Germinal center (tissue), 1 donor: ENCODE measurements around the gene ACAA1.
"Not testable (repeated sequence)": the region's sequence is repeated elsewhere in the genome, so short reads cannot be mapped to it uniquely, and the experiment has no call there.

ENCODE experiments used
- DNase-seq: peaks from one replicate; pipeline ENCODE4 v3.0.0; 2012; ENCODE audit warnings: mixed read lengths, low spot score

ACAA1 gene

DNA sequence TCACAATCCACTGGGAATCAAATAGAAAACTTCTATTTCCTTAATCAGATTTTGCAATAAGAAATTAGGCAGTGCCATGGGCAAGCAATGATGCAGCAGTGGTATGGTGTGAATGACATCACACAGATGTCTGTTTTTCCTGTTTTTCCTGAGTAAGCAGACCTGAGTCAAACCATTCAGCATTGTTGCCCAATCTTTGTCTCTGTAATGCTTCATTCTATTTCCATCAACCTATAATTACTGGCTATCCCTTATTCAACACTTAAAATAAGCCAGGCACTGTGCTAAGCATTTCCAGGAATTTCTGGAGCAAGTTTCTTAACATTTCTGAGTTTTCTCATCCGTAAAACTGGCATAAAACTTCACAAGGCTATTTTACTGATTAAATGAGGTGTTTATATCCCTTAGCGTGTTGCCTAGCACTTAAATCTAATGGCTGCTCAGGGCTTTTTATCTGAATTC, 17.1 kb upstream of the ACAA1 start:
- no peak for DNase-seq

DNA sequence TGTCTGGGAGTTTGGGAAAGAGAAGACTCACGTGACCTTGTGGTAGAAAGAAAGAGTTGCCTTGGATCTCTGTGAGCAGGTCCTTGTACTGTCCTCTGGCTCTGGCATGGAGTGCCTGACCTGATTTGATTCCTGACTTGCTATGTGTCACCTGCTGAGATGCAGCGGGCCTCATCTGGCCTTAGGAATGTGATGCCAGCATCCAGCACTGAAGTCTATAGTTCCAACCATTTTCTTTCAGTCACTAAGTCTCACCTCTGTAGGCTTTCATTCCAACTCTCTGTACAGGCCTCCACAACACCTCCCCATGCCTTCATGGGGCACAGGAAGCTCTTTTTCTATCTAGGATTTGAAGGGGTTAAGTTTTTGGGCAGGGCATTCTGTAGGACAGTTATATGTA, 16.3 kb upstream of the ACAA1 start:
- no peak for DNase-seq

DNA sequence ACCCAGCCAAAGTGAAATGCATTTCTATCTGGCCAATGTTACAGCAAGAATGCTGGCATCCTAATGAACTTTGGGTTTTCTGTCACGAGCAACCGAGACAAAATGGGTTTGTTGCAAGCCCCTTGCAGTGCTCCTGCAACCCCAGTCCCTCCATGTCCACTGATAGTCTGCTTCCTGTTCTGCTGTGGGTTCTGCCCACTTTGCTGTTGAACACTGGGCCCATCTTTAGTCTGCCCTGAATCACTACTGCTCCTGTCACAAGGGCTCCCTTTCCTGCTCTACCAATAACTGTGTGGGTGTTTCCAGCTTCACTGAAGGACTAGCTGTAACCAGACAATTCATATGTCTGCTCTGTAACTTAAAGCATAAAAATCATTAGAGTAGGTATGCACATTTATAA, 15.7 kb upstream of the ACAA1 start:
- DNase-seq: no peak

DNA sequence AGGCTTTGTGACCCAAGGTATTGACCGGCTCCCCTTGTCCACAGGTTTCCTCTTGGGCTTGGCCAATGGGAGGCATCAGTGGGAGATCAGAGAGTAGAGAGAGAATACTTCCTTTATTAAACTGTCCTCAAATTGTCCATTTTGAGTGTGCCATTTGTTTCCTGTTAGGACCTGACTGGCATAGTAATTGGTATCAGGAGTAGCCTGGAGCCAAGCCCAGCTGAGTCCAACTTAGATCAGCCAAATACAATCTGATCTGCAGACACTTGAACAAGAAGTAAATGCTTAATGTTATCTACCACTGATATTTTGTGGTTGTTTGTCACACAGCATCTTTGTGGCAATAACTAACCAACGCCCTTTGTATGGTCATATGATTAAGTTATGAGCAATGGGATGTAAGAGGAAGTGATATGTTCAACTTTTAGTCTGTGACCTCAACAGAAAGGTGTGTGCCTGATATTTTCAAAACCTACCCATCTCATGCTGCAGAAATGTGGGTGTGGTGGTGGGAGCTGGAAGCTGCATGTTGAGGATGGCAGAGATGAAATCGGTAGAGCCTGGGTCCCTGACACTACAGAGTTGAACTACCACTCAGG, 14.8 kb upstream of the ACAA1 start:
- no peak for DNase-seq

DNA sequence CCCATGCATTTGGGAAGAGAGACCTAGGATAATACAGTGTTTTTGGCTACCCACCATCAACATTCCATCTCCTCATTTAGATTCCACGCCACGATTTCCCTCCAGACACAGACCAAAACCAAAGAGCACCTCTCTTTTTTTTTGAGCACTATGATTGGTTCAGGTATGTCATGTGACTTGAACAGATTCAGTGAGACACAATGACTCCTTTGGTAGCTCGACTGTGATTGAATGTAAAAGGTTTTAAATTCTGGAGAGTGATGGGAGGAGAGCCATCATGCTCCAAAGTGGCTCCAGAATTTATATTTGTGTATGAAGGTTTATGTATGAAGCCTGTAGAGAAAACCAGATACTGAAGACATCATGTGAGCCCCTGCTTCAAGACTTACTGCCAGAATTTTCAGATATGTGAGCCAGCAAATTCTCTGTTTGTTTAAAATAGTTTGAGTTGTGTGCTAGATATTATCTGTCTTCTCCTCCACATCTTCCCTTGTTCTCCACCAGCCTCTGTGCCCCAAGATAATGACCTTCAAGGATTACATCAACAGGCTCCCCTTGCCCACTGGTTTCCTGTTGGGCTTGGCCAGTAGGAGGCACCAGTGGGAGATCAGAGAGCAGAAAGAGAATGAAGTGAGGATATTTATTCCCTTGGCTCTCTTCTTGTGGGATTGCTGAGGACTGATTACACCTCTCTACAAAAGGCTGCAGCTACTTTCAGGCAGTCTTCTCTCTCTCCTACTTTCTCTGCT, 14.0 kb upstream of the ACAA1 start:
- DNase-seq: no peak

DNA sequence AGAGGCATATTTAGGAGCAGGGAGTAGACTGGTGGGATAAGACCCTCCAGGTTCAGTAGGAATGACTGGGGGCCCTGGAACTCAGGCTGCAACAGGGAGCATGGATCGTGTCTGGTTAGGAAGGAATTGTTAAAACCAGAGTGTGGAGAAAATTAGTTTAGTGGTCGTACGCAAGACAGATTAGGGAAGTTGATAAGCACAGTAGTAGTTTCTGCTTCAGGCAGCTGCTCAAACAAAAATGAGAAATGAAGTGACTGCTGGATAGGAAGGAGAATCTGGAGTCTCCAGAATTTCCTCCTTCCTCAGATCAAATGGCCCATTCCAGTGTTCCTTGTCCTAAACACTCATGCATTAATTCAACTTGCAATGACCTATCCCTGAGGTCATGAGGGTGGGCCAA, 12.8 kb upstream of the ACAA1 start:
- DNase-seq: no peak

DNA sequence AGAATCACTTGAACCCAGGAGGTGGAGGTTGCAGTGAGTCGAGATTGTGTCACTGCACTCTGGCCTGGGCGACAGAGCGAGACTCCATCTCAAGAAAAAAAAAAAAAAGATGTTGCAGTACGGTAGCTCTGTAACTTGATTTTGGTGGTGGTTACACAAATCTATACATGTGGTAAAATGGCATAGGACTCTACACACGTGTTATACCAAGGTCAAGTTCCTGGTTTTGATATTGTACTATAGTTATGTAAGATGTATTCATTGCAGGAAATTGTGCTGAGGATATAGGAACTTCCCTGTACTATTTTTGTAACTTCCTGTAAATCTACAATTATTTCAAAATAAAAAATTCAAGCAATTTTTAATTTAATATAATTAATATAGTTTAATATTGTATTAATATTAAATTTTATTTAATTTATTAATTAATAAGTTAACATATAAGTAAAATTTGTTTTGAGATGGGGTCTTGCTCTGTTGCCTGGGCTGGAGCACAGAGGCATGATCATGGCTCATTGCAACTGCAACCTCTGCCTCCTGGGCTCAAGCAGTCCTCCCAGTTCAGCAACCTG, 11.5 kb upstream of the ACAA1 start:
- no peak for DNase-seq

DNA sequence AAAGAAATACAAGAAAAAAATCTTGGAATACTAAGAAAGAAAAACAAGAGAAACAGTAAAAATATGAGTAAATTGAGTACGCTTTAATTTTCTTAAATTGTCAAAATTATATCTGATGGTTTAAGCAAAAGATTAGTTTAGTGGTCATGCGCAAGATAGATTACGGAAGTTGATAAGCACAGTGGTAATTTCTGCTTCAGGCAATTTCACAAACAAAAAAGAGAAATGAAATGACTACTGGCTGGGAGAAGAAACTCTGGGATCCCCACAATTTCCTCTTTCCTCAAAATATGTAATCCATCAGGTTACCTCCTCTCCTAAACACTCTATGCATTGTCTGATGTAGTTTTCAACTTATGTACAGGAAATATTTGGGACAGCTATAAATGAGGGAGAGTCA, 10.5 kb upstream of the ACAA1 start:
- DNase-seq: no peak

DNA sequence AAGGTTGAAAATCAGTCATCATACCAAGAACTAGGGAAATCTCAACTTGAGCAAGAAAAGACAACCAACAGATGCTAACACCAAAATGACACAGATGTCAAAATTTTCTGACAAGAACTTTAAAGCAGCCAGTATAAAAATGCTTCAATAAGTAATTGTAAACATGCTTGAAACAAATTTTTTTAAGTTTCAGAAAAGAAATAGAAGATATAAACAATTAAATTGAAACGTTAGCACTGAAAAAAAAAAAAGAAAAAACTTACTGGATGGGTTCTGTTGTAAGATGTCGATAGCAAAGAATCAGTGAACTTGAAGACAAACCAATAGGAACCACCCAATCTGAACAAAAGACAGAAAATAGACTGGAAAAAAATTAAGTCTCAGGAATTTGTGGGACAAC, 9.6 kb upstream of the ACAA1 start:
- no peak for DNase-seq

DNA sequence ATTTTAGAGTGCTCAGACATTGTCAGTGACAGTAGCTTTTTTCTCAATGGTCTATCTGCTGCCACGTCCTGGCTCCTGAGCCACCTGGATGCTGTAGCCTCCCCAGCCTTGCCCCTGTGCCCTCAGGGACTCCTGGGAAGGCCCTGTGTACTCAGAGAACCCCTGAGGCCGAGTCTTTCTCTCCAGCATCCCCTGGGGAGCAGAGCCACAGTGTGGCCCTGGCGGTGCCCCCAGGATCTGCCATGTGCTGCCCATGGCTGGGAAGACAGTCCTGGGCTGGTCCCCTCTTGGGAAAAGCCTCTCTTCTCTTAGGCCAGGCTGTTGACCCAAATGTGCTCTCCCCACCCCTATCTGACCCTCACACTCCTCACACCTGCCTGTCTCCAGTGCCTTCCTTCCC, 6.6 kb upstream of the ACAA1 start:
- no peak for DNase-seq

DNA sequence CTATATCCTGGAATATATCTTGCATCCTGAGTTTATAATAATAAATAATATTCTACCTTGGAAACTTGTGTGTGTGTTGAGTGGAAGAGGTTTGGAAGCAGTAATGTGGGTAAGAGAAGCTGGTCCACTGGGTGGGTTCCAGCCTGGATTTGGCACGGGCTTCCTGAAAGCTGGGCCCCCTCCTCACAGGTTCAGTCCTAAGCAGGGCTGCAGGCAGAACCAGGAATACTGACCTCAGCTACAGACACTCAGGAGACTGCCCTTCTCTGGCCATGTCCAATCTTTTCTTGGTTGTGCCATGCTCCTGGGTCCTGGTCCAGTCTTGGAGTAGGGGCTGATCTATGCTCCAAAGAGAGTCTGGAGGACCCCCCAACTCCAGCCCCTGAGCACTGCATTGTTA, 6.0 kb upstream of the ACAA1 start:
- DNase-seq: no peak

DNA sequence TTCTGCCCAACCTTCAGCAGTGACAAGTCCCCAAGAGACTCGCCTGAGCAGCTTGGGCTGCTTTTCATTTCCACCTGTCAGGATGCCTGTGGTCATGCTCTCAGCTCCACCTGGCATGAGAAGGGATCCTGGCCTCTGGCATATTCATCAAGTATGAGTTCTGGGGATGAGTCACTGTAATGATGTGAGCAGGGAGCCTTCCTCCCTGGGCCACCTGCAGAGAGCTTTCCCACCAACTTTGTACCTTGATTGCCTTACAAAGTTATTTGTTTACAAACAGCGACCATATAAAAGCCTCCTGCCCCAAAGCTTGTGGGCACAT, 5.0 kb upstream of the ACAA1 start:
- DNase-seq: no peak

DNA sequence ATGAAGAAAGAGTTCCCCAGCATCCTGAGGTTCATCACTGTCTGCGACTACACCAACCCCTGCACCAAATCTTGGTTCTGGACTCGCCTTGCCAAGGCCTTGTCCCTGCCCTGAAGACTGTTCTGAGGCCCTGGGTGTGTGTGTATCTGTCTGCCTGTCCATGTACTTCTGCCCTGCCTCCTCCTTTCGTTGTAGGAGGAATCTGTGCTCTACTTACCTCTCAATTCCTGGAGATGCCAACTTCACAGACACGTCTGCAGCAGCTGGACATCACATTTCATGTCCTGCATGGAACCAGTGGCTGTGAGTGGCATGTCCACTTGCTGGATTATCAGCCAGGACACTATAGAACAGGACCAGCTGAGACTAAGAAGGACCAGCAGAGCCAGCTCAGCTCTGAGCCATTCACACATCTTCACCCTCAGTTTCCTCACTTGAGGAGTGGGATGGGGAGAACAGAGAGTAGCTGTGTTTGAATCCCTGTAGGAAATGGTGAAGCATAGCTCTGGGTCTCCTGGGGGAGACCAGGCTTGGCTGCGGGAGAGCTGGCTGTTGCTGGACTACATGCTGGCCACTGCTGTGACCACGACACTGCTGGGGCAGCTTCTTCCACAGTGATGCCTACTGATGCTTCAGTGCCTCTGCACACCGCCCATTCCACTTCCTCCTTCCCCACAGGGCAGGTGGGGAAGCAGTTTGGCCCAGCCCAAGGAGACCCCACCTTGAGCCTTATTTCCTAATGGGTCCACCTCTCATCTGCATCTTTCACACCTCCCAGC, 4.4 kb upstream of the ACAA1 start:
- DNase-seq: no peak

DNA sequence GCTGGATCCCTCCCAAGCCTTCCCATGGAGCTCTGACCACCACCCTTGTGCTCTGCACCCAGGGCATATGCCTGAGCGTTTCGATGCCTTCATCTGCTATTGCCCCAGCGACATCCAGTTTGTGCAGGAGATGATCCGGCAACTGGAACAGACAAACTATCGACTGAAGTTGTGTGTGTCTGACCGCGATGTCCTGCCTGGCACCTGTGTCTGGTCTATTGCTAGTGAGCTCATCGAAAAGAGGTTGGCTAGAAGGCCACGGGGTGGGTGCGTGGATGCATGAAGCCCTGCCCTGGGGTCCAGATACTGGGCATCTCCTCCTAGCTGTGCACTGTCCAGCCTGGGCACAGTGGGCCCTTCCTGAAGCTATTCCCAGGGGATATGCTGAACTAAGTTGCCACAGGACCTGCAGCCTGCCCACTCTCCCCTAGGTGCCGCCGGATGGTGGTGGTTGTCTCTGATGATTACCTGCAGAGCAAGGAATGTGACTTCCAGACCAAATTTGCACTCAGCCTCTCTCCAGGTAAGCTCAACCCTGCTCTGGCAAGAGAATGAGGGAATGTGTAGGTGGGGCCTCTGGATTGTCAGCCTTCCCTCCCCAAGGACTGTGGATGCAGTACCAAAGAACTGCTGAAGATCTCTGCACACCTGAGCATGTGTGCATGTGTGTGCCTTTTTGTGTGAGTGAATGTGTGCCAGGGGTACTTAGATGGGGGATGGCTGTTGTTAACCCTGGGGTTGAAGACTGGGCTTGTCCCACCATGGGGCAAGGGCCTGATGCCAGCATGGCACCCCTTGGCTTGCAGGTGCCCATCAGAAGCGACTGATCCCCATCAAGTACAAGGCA, 3.6 kb upstream of the ACAA1 start:
- DNase-seq: no peak

DNA sequence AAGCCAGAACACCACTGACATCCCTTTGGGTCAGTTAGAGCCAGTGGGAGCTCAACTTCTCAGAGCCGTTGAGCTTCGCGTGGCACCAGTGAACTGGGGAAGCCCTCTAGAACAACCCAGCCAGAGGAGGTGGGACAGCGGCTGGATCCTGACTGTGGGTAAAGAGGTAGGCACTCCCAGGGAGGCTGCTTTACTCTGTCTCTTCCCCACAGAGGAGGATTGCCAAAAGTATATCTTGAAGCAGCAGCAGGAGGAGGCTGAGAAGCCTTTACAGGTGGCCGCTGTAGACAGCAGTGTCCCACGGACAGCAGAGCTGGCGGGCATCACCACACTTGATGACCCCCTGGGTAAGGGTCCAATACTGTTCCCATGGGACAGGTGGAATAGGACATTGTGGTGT, 2.7 kb upstream of the ACAA1 start:
- no peak for DNase-seq

DNA sequence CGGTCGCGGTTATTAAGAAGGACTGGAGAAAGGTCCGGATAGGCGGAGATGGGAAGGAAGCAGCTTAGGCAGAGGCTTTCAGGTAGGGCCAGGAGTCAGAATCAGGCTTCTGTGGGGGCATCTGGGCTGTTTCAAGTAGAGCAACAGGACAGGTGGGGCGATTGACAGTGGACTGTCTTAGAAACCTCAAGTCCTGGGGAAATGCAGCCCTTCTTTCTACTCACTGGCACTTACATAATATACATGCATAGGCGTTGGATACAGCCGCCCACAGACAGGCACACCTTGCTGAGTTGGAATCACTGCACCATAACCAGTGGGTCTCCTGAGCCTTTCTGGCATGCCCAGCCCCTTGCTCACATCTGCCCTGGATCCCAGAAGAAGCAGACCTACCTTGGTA, 2.3 kb upstream of the ACAA1 start:
- no peak for DNase-seq

DNA sequence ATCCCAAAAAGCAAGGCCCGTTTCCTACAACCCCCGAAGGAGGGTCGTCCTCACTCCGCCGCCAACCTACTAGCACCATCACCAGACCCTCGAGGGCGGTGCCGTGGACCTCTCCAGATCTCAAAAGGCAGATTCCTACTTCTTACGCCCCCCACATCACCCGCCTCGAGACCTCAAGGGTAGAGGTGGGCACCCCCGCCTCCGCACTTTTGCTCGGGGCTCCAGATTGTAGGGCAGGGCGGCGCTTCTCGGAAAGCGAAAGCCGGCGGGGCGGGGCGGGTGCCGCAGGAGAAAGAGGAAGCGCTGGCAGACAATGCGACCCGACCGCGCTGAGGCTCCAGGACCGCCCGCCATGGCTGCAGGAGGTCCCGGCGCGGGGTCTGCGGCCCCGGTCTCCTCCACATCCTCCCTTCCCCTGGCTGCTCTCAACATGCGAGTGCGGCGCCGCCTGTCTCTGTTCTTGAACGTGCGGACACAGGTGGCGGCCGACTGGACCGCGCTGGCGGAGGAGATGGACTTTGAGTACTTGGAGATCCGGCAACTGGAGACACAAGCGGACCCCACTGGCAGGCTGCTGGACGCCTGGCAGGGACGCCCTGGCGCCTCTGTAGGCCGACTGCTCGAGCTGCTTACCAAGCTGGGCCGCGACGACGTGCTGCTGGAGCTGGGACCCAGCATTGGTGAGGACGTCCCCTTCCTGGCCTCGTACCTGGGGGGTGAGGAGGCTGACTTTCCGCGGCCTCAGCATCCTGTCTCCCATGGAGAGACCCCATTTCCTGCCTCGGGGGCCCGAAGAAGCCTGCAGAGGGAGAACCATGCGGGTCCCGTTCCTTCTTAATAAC, 1.6 kb upstream of the ACAA1 start, which contains the start of gene MYD88:
Gene MYD88 (plus strand): TSS at position 313 of the 842 bp plus-strand sequence. CDS start 40 bp downstream, at position 353.
- peak; percentile 86 for DNase-seq

DNA sequence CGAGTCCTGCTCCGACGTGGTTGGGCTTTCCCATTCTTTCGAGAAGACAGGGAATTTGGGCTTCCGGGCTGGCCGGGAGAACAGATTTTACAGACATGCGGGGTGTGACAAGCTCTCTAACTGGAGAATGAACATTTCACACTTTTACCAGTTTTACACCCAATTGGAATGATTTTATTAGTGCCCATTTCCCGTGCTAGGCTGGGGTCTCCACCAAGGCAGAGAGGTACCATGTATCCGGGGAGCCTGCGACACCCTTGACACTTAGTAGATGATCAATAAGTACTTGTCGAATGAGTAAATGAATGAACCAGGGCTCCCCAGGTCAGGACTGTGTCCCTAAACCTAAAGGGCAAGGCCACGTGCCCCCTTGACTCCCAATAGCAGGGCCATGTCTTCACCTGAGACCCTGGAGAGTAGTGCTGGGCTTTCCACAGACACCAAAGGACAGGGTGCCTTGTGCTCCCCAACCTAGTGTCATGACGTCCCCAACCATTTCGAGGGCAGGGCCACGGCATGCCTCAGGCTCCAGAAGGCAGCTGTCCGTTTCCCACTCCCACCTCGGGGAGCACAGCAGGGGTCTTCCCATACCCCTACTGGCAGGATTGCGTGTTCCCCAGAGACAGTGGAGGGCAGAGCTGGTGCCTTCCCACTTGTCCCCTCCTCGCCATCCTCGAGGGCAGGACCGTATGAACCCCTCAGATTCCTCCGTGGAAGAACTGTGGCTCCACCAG, 855 bp upstream of the ACAA1 start:
- peak; percentile 25 for DNase-seq

DNA sequence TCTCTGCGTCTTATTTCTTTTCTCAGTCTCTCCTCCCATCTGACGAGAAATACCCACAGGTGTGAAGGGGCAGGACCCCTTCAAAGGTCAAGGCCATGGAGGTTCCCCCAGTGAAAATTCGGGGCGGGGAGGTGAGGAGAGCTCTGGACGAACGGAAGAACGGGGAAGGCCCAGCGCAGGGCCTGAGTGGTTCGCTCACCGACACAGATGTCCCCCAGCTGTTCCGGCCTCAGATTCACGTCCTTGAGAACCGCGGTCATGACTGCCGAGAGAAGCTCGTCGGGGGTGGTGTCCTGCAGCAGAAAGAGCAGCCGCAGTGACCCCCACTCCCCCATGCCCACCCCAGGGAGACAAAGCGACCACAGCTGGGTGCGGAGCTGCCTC, 542 bp downstream of the ACAA1 start:
- no peak for DNase-seq

DNA sequence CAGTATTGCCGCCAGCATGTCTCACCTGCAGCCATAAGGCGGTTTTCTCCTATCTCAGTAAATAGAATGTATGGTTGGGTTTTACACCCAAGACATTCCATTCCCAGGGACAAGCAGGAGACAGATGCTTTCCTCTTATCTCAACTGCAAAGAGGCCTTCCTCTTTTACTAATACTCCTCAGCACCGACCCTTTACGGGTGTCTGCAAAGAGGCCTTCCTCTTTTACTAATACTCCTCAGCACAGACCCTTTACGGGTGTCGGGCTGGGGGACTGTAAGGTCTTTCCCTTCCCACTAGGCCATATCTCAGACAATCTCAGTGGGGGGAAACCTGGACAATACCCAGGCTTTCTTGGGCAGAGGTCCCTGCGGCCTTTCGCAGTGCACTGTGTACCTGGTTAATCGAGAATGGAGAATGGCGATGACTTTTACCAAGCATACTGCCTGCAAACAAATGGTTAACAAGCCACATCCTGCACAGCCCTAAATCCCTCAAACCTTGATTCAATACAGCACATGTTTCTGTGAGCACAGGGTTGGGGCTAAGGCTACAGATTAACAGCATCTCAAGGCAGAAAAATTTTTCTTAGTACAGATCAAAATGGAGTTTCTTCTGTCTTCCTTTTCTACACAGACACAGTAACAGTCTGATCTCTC, 1.2 kb downstream of the ACAA1 start:
- not testable (repeated sequence) for DNase-seq
